Vagina (tissue), 2 donors: ENCODE measurements around the gene ISCA1. TPM values are rescaled to one million over a fixed set of nuclear protein-coding genes. Genes with fewer than 3 reads are reported as not detected.

ENCODE experiments used
- DNase-seq, 2 donors: peaks; one replicate each; pipeline ENCODE4 v3.0.0-alpha.2; 2017; ENCODE audit errors: extremely low spot score in 2 of 2
- H3K27ac ChIP-seq: fragments of 200-600 bp; sonication (generic); one replicate; pipeline ENCODE4 v1.5.1; 2019
- H3K27me3 ChIP-seq: fragments of 200-600 bp; sonication (generic); one replicate; pipeline ENCODE4 v1.5.1; 2019
- H3K36me3 ChIP-seq, 2 donors: fragments of 200-600 bp; sonication (generic); one replicate each; pipeline ENCODE4 v1.5.1; 2017 to 2019
- H3K4me1 ChIP-seq: fragments of 200-600 bp; sonication (generic); one replicate; pipeline ENCODE4 v1.5.1; 2019
- H3K4me3 ChIP-seq, 2 donors: fragments of 200-600 bp; sonication (generic); 1 replicate in 1 of 2; 2 replicates in 1 of 2; pipeline ENCODE4 v1.5.1; 2016 to 2019
- H3K9me3 ChIP-seq: fragments of 200-600 bp; sonication (generic); one replicate; pipeline ENCODE4 v1.5.1; 2019
- POLR2A ChIP-seq, 2 donors: fragments of 450-650 bp; IDR thresholded peaks; one replicate each; pipeline ENCODE4 v1.6.1; 2017; ENCODE audit warnings: antibody characterized with exemption in 2 of 2, mild to moderate bottlenecking in 2 of 2, moderate library complexity in 2 of 2
- POLR2AphosphoS5 ChIP-seq, 2 donors: sonication (generic); formaldehyde crosslinking; IDR thresholded peaks; one replicate each; pipeline ENCODE4 v1.9.0; 2017; ENCODE audit warnings: antibody characterized with exemption in 2 of 2, mild to moderate bottlenecking in 2 of 2, low read depth in 1 of 2; ENCODE audit not compliant: insufficient read depth in 1 of 2
- intact Hi-C: fragments of 100-400 bp; cut with DNase I; formaldehyde crosslinking; loops from one replicate; pipeline ENCODE4 v1.15.1; 2023
- total RNA-seq: library from RNA; depleted of rRNA; stranded (reverse); fragments of >200 nt; gene quantifications from one replicate; pipeline ENCODE4 v1.2.3, GENCODE V29; 2016
- TF ChIP-seq, protein P1 (sequence below), 3 experiments: fragments of 450-650 bp in 2 of 3; fragments of 200-600 bp in 1 of 3; sonication (generic) in 1 of 3; IDR thresholded peaks; one replicate each; pipeline ENCODE4 v1.5.1; 2017 to 2019; ENCODE audit warnings: antibody characterized with exemption in 3 of 3, mild to moderate bottlenecking in 2 of 3, moderate library complexity in 2 of 3

The ISCA1 gene
- total RNA-seq, 1 donor from 2014 or later, result 20.4 TPM

DNA sequence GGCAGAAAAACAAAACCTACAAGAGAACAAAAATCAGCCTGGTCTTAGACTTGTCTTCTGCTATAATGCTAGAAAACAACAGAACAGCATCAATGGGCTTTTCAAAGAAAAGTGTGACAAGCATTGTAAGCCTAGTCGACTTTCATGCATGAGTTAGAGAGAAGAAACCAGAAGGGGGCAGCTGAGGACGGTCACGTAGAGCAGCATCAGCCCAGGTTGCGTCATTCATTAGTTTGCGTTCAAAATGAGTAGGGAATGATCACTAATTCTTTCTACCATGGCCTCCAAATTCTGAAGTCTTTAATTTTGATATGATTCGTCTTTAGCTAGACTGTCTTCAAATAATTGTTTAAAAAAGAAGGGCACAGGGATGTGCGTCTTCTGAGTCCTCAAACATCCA is 4.7 kb upstream of the ISCA1 start:
- H3K9me3 ChIP-seq, result no peaks in the 10 kb centered on the region
- H3K4me1 ChIP-seq, result peaks cover 6% of the 10 kb centered on the region
- H3K4me3 ChIP-seq, result no peak overlapping the region
- no peaks in the 10 kb centered on the region for H3K27me3 ChIP-seq
- no peak overlapping the region for H3K27ac ChIP-seq
- H3K36me3 ChIP-seq, result no peaks in the 10 kb centered on the region
- intact Hi-C loops, result no loop called here
- TF ChIP-seq POLR2AphosphoS5 (IDR thresholded peaks at IDR 0.05; ENCODE audit: insufficient read depth in 1 of 2, low read depth in 1 of 2) (no peak), POLR2A (IDR thresholded peaks at IDR 0.05) (no peak)
- TF ChIP-seq, protein P1, sequence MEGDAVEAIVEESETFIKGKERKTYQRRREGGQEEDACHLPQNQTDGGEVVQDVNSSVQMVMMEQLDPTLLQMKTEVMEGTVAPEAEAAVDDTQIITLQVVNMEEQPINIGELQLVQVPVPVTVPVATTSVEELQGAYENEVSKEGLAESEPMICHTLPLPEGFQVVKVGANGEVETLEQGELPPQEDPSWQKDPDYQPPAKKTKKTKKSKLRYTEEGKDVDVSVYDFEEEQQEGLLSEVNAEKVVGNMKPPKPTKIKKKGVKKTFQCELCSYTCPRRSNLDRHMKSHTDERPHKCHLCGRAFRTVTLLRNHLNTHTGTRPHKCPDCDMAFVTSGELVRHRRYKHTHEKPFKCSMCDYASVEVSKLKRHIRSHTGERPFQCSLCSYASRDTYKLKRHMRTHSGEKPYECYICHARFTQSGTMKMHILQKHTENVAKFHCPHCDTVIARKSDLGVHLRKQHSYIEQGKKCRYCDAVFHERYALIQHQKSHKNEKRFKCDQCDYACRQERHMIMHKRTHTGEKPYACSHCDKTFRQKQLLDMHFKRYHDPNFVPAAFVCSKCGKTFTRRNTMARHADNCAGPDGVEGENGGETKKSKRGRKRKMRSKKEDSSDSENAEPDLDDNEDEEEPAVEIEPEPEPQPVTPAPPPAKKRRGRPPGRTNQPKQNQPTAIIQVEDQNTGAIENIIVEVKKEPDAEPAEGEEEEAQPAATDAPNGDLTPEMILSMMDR (IDR thresholded peaks at IDR 0.05), result no peak
- DNase-seq, result no peak

DNA sequence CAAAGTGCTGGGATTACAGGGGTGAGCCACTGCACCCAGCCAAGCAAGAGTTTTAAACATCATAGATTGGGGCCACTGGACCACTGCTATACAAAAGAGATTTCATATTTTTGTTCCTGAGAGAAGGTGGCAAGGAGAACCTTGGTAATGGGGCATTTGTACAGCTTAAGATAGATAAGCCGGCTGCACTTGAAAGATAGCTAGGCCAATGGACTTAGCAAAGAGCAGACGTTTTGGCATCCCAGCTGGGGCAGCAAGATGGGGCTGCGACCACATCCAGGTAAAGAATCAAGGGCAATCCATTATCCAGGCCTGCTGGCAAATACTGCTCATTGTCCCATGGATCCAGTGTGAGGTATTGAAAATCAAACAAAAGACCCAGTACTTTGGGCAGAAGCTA is 3.9 kb upstream of the ISCA1 start:
- Histone ChIP-seq H3K27ac (no peak overlapping the region), H3K36me3 (no peaks in the 10 kb centered on the region), H3K9me3 (no peaks in the 10 kb centered on the region), H3K27me3 (no peaks in the 10 kb centered on the region), H3K4me3 (no peak overlapping the region), H3K4me1 (peaks cover 6% of the 10 kb centered on the region)
- TF ChIP-seq POLR2A (IDR thresholded peaks at IDR 0.05) (no peak), POLR2AphosphoS5 (IDR thresholded peaks at IDR 0.05; ENCODE audit: insufficient read depth in 1 of 2, low read depth in 1 of 2) (no peak)
- TF ChIP-seq, protein P1 (IDR thresholded peaks at IDR 0.05), result no peak
- intact Hi-C loops, result no loop called here
- DNase-seq, result no peak

DNA sequence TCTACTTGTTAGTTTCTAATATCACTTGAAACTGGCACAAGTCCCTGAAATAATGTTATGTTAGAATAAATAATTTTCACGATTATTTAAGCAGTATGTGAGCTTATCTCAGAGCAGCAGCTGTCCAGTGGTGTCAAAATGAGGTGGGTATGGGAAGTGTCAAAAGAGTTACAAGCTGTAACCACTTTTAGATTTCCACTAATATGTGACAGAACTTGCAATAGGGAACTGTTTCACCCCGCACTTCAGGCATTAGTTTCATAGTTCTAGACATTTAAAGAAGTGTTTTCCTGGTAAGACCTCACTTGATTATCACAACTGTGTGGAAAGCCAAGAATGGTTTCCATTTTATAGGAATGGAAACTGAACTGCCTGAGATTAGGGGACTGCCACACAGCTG is 2.9 kb upstream of the ISCA1 start:
- DNase-seq, result no peak
- H3K36me3 ChIP-seq, result no peaks in the 10 kb centered on the region
- intact Hi-C loops, result no loop called here
- H3K4me1 ChIP-seq, result peaks cover 13% of the 10 kb centered on the region
- H3K27me3 ChIP-seq, result no peaks in the 10 kb centered on the region
- no peak overlapping the region for H3K27ac ChIP-seq
- no peak overlapping the region for H3K4me3 ChIP-seq
- H3K9me3 ChIP-seq, result no peaks in the 10 kb centered on the region
- no peak for TF ChIP-seq POLR2A (IDR thresholded peaks at IDR 0.05)
- TF ChIP-seq, protein P1 (IDR thresholded peaks at IDR 0.05), result no peak
- no peak for TF ChIP-seq POLR2AphosphoS5 (IDR thresholded peaks at IDR 0.05; ENCODE audit: insufficient read depth in 1 of 2, low read depth in 1 of 2)

DNA sequence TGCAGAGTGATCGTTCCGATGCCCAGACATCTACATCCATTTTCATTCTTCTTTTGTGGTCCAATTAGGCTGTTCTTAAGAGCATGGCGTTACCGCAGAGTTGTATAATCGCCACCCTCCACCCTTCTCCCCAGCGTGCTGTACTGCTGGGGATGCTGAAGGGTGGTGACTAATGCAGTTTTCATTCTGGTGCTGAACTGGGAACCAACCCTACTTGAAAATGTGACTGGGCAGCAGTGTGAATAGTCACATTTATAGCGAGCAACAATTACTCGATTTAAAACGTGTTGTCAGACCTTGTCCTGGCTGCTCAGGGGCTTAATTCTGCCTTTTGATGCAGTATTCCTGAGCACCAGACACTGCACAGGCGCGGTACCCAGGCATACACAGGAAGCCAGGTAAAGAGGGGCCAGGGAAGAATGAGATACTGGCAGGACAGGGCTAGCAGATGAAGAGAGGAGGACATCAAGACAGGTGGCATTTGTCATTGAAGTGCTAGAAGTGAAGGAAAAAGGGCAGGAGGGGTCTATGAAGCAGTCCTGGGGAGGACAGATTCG is 719 bp upstream of the ISCA1 start:
- no peak for DNase-seq
- peak overlapping the region; percentile 97 for H3K27ac ChIP-seq
- H3K9me3 ChIP-seq, result no peaks in the 10 kb centered on the region
- no peaks in the 10 kb centered on the region for H3K27me3 ChIP-seq
- no peaks in the 10 kb centered on the region for H3K36me3 ChIP-seq
- peaks cover 33% of the 10 kb centered on the region for H3K4me1 ChIP-seq
- peak overlapping the region; percentile 75 to 88 for H3K4me3 ChIP-seq
- TF ChIP-seq POLR2AphosphoS5 (IDR thresholded peaks at IDR 0.05; ENCODE audit: insufficient read depth in 1 of 2, low read depth in 1 of 2) (no peak), POLR2A (IDR thresholded peaks at IDR 0.05) (no peak)
- TF ChIP-seq, protein P1 (IDR thresholded peaks at IDR 0.05), result no peak
- intact Hi-C loops, result no loop called here

DNA sequence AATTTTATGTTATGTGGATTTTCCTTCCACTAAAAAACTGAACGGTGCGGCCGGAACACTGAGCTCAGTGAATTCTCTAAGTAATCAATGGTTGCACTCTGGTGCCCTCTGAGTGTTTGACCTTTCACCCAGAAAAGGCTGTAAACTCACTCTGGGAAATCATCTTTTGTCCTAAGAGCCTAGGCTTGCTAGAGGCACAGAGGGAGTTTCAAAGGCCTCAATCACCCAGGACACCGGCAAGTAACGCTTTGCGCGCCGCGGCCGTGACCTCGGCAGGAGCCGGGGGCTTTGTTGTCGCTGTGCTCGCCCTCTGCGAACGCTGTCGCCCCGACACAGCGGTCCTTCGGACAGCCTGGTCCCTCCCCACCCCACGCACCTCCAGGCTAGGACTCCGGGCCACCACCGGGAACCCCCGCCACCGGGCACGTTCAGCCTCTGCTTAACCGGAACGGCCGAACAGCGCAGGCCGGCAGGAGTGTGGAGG is 703 bp downstream of the ISCA1 start:
- Histone ChIP-seq H3K4me3 (peak overlapping the region; percentile 75 to 88), H3K4me1 (peaks cover 44% of the 10 kb centered on the region), H3K36me3 (no peaks in the 10 kb centered on the region), H3K9me3 (no peaks in the 10 kb centered on the region), H3K27me3 (no peaks in the 10 kb centered on the region), H3K27ac (peak overlapping the region; percentile 97)
- TF ChIP-seq, protein P1 (IDR thresholded peaks at IDR 0.05), result no peak
- TF ChIP-seq POLR2AphosphoS5 (IDR thresholded peaks at IDR 0.05; ENCODE audit: insufficient read depth in 1 of 2, low read depth in 1 of 2) (no peak), POLR2A (IDR thresholded peaks at IDR 0.05) (no peak)
- no peak for DNase-seq
- intact Hi-C loops, result no loop called here
